Stimulated activated CD8-positive, alpha-beta memory T cell treated with anti-CD3 and anti-CD28 coated beads, Interleukin-7, amount 100 ng/mL, for 48 hours (primary cell): ENCODE measurements around the gene TENM4.
A peak's percentile ranks its signal among the peaks of the same experiment; 100 is the strongest.

Source experiments
- DNase-seq, 2 donors: peaks; one replicate each; pipeline ENCODE4 v3.0.0-alpha.2; 2020; ENCODE audit warnings: low read depth in 1 of 2; ENCODE audit errors: extremely low read depth in 1 of 2

TENM4 gene

DNA sequence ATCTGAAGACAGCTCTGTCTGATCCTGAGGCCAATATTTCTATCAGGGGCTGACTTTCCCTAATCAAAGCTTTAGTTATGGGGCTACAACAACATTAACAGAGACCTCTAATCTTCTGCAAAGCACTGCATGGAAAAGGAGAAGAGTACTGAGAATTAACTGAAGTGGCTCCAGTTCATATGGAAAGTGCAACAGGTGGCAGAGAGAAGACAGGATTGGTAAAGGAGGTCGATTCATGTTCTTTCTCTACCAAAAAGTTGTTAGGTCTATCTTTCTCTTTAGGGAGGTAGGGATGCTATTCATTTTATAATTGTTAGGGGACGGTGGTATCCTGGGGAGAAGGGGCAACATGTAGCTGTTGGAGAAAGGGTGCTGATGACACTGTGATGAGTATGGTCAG, 633.5 kb downstream of the TENM4 start:
- no peak for DNase-seq

DNA sequence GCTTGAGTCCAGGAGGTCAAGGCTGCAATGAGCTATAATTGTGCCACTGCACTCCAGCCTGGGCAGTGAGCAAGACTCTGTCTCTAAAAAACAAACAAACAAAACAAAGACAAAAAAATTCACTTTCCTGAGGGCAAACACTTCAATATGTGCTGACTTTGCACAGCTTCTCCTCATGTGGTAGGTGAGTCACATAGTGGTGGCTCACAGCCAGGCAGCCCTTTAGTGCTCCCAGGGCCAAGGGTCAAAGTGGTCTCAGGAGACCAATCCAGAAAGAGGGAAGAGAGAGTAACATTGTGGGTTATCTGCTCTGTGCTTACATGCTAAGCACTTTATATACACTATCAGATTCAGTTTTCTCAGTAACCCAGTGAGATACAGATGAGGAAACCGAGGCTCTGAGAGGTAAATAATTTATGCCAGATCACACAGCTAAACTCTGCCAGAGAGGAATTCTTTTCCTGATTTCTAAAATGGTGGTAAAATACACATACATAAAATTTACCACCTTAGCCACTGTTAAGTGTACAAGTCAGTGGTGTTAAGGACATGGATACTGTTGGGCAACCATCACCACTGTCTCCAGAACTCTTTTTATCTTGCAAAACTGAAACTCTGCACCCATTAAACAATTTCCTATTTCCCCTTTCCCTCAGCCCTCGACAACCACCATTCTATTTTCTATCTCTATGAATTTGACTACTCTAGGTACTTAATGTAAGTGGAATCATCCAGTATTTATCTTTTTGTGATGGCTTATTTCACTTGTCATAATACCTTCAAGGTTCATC, 634.4 kb downstream of the TENM4 start:
- no peak for DNase-seq

DNA sequence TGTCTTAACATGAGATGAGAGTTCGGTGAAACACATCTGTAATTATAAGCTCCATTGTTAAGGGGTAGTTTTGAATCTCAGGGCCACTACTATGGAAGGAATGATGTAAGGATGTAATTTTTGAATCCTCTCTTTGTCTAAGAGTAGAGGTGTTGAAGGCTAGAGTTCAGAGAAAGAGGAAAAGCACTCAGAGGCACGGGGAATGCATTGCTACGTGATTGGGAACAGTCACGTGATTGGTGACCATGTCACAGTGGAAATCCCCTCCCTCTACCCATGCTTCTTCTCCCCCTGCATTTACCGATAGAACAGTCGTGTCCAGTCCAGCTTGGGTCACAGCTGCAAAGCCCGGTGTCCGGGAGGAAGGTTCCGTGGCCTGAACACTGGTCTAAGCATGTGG, 635.8 kb downstream of the TENM4 start:
- DNase-seq = no peak

DNA sequence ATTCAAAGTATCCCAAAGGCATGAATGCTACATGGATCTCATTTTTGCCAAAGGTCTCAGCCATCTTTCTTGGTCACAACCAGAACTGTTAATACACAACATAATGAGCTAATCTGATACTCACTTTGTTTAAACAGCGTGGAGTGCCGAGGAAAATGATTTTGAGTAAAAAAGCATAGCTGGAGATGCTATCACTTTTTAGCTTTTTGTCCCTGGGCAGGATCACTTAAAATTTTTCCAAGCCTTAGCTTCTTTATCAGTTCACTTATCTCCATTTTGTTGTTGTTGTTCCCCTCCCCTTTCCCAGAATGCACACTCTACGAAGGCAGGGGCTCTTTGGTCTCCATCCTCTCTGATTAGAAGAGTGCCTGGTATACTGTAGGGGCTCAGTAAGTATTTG, 636.8 kb downstream of the TENM4 start:
- DNase-seq = no peak

DNA sequence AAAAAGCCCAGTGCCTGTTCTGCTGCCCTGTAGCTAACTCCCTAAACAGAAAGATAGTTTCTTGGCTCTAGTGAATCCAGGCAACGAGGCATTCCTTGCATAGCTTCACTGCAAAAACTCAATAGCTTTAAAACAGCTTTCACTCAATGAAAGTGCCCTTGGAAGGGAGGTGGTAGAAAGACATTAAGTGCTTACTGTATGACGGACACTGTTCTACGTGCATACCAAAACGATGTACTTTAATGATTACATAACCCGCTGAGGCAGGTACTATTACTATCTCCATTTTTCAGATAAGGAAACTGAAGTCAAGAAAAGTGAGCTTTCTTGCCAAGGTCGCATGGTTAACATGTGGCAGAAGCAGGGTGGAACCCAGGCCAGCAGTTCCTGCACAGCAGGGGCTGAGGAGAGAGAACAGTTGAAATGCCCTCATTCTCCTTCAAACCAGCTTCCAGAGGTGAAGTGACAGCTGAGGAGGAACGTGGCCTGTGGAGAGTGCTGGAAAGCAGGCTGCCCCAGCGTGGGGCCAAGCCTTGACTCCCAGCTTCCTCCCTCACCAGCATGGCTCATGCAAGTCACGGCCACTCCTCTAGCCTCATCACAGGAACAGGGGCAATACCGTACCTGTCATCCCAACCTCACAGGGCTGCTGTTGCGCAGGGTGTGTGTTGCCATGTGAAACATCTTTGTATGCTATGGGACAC, 638.6 kb downstream of the TENM4 start:
- no peak for DNase-seq

DNA sequence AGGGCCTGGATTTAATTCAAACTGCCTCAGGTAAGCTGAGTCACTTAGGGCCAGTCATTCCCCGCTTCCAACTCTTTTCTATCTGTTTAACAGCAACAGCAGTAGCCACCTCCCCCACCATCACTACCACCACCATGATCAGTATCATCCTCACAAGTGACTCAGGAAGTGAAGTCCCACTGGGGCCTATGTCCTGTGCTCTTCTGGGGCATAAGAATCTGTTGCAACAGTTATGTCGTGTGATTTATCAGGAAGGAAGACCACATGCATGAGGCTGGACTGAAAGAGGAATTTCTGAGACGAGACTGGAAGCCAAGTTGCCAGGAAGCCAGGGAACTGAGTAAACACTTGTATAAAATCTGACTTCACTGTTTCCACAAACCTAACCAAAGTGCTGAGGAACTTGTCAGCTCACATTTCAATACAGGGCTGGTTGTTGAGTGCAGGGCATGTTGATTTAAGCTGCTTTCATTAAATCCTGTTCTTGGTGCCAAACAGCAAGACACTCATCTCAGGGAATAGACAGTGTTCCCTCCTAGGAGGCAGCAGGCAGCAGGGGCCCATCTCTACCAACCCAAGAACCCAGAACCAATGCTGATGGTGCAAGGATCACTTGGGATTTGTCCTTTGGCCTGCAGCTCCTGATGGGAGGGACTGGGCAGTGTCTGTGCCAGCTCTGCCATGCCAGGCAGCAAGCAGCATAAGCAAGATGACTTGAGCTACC, 639.5 kb downstream of the TENM4 start:
- no peak for DNase-seq

DNA sequence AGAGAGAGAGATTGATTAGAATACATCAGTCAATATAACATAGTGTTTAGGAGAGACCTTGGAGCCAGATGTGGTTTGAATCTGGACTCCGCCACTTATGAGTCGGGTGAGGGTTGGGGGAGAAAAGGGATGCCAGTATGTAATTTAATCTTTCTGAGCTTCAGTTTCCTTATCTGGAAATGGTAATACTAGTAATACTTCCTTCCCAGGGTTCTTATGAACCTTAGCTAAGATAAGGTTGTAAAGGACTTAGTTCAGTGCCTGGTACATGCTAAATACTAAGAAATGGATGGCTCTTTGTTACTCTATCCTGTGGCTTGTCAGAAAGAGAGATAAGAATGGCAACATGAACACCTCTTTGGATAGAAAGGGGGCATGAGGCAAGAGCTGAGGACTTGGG, 640.1 kb downstream of the TENM4 start:
- DNase-seq = no peak

DNA sequence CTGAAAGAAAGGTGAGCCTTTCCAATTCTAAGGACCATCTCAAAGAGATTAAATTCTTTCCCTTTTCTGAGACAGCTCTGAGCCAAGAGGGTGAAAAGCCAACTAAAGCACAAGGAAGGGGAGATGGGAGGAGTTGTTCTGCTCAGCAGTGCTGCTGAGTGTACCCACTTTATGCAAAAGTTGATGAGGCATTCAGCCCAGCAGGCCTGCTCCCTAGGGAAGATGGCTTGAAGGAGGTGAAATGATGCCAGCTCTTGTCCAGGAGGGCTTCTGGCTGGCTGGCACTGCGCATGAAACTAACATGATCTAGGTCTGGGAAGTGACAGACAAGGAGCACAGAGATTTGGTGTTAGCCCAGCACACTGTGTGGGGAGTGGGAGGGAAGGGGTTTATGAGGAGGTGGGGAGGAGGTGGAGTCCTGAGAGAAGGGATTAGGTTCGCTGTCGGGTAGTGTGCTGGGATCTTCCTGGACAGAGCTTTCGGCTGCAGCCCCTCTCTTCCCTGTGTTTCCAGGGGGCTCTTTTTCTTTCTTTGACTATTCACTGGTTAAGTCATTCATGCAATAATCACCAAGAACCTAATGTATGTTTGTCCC, 640.6 kb downstream of the TENM4 start:
- DNase-seq = no peak

DNA sequence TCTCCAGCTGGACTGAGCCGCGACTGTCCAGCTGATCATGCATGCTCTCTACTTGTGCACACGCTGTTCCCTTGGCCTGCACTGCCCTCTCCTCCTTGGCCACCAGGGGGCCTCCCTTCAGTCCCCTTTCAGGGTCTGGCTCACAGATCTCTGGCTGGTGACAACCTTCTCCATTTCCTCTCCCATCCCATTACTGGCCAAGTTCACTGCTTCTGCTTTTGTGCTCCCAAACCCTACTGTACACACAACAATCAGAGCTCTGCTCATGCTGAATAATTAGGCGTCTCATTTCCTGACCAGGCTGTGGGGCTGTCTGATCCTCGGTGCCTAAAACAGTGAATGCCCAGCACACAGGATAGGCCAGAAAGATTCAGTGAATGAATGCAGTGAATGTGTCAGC, 642.2 kb downstream of the TENM4 start:
- peak in 1 of 2 donors; percentile 7 for DNase-seq

DNA sequence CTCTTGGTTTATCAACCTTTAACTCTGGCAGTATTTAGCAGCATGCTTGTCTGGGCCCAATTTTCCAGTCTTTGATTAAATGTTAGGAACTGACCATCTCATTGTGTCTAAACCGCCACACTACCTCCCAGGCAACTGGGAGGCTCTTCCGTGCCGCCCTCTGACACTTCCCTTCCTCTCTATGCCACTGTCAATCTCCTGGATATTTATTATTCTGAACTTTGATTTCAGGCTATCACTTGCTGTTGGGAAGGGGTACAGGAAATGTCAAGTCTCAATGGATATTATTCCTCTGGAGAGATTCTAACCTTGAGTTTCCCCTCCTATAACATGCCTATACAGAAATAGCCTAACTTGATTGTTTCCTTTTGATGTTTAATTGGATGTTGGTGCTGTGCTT, 643.3 kb downstream of the TENM4 start:
- DNase-seq = no peak

DNA sequence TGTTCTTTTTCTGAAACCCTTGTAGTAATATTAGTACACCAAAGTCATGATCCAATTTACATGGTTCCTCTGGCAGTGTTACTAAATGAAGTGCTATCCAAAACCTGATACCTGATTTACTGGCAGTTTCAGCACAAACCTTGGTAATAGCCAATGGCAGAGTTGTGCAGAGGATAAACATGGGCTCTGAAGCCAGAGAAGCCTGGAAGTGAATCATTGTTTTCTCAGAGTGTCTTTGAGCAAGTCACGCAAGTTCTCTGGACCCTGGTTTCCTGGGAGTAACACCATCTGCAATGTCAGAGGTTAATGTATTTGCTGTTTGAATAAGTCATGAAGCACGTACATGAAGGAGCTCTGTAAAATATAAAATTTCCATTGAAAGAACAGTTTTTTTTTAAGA, 643.9 kb downstream of the TENM4 start:
- no peak for DNase-seq

DNA sequence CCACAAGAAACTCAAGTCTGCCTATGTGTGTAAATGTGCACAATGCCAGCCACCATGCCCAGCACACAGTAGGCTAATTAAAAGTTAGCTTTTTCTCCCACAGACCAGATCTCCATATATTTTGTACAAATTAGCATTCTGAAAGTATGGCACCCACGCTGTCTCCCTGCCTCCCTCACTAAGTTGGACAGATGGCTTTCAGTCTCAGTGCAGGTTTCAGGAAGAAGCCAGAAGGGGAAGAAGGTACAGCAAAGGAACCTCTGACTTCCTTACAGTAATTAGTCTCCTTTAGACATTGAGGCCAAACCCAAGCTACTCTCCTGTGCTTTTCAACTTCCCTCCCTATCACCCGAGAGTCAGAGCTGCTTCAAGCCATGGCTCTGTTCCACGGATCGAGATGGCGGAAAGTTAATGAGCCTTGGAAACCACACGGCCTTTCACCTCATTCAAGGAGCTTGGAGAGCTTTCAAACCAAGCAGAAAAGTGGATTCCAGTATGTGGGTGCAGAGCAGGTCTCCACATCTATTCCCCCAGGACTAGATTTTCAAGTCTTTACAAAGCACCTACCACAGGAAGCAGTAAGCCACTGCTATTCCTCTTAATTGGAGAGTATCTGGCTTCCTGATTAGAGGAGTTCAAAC, 645.1 kb downstream of the TENM4 start:
- no peak for DNase-seq

DNA sequence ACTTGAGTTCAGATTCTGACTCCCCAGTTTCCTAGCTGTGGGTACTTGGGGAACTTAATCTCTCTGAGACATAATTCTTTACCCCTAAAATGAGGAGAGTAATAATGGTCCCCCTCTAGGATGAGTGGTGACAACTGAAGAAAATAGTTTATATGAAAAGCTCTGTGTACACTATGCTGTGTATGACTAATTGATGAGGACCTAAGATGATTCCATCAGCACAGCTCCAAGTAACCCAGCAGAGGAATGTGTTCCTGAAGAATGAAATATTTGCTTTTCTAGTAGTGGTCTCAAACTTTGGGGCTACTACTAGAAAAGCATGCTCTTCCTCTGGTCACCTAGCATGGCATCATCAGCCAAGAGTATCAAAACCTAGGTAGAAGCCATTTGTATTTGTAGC, 648.9 kb downstream of the TENM4 start:
- DNase-seq = no peak

DNA sequence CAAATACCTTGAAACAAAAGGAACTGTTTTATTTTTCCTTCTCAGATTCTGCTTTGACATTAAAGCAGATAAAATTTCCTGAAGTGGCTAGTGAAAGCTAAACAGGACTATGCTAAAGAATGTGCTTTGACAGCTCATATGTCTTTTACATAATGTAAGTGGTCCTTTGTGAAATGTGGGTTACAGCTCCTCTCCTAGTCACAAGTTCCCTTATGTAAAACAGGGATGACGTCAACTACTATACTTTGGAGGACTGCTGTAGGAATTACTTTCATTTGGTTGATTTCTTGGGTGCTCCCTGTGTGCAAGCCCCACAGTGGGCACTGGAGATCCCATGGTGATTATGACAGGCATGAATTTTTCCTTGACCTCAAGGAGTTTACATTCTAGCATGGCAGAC, 649.6 kb downstream of the TENM4 start:
- DNase-seq = no peak

DNA sequence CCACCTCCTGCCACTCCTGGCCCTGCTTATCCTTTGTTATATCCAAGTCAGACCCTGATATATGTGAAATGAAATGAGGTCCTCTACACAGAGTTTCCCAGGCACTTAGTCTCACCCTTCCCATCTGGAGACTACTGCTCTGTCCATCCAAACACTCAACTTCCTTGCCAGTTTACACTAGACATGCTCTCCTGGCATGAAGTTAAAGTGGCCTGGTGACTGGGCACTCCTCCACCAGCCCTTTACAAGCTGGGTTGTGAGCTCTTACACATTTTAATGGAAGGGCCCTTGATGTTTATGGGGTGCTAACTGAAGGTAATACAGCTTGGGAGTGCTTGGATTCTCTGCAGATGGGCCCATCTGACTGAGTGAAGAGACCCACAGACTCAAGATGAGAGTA, 650.0 kb downstream of the TENM4 start:
- DNase-seq = no peak

DNA sequence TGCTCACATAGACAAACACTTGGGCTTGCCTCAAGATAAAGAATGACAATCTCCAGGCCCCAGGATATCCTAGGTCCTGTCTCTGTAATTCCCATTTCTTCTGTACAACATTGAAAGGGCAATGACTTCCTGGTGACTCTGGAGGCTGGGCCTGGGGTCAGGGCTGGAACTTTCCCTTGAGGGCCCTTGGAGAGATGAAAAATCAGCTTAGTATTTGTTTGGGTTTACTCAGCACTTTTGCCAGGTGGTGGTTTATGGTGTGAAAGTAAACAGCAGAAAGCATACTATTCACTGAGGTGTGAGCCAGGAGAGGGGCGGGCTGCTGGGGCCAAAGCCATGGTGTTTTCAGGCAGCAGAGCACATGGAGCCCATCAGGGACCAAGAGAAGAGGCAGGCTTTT, 651.5 kb downstream of the TENM4 start:
- no peak for DNase-seq

DNA sequence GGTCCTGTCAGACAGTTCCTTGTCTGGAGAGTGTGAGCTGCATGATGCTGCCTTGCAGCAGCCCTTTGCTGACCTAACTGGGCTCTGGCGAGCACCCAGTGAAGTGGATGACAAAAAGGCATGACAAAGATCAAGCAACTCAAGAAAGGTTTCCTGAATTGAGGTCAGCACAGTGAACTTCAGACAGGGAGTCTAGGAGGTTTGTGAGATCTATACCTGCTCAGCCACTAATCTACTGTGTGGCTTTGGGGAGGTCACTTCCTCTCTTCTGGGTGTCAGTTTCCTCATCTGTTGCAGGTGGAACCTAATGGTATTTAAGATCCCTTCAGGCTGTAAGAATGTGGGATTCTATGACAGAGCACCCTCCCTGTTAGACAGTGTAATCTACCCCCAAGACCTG, 652.3 kb downstream of the TENM4 start:
- DNase-seq = no peak

DNA sequence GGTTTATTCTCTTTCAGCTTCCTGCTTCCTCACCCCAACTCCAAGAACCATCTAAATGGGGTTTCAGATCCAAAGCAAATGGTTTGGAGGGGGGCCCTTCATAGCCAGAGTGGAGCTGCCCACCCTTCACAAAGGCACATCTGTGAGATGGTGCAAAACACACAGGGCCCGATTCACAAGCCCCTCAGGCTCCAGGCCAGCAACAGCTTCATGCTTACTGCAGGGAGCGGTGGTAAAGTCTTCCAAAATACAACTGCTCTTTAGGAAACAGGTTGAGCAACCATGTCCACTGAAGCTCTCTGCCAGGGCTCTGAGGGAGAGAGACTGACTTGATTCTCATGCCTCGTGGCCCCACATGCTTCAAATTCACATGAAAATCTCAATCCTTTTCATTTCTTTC, 653.1 kb downstream of the TENM4 start:
- no peak for DNase-seq

DNA sequence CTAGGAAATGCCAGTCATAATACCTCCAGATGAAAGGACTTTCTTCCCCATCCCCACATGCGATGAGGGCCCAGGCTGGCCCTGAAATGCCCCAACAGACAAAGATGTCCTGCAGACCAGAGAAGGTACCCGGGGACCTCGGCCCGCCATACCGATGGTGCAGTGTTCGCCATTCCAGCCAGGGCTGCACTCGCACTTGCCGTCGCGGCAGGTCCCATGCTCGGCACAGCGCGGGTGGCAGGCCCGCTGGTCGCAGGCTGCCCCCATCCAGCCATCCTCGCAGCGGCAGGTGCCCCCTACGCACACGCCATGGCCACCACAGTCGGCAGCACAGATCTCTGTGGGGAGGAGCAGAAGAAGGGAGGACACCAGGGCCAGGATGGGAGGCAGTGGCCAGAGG, 654.1 kb downstream of the TENM4 start:
- DNase-seq = no peak

DNA sequence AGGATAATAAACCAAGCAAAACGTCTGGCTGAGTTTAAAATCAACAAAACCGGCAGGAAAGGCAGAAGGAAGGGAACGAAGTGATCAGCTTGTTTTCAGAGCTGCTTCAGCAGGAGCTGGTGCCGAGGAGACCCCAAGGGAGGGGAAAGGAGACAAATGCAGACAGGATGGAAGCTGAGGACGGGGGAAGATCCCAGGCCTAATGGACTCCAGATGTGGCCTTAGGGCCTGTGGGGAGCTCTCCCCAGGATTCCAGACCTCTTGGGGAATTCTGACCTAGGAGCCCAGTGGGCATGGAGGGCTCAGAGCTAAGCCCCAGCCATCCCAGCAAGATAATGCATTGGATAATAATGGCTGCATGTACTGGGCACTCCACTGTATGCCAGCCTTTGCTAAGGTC, 654.7 kb downstream of the TENM4 start:
- no peak for DNase-seq
